GM19328 (cell line): ENCODE data around the gene LTBP1.

Experiments
- ATAC-seq: cut with Tn5 transposase; IDR thresholded peaks from one replicate; pipeline ENCODE4 v1.9.1; 2021; ENCODE audit warnings: mild to moderate bottlenecking, moderate library complexity; ENCODE audit not compliant: unreplicated experiment

LTBP1 gene

GRCh38 chr2:33287507-33288005 is 340.8 kb downstream of the LTBP1 start:
- no peak for ATAC-seq

- no peak for ATAC-seq
Measured at GRCh38 chr2:33288011-33288410, 341.3 kb downstream of the LTBP1 start.

GRCh38 chr2:33289961-33290360 is 343.2 kb downstream of the LTBP1 start:
- ATAC-seq = no peak

- ATAC-seq = no peak
Measured at GRCh38 chr2:33291278-33292013, 344.7 kb downstream of the LTBP1 start.

- no peak for ATAC-seq
Measured at GRCh38 chr2:33292063-33292462, 345.3 kb downstream of the LTBP1 start.

- no peak for ATAC-seq
Measured at GRCh38 chr2:33292981-33293595, 346.3 kb downstream of the LTBP1 start.

- no peak for ATAC-seq
Measured at GRCh38 chr2:33298233-33298632, 351.5 kb downstream of the LTBP1 start.

- no peak for ATAC-seq
Measured at GRCh38 chr2:33301355-33301754, 354.6 kb downstream of the LTBP1 start.

- ATAC-seq = no peak
Measured at GRCh38 chr2:33302348-33302747, 355.6 kb downstream of the LTBP1 start.

- no peak for ATAC-seq
Measured at GRCh38 chr2:33304032-33304864, 357.5 kb downstream of the LTBP1 start.

GRCh38 chr2:33307659-33308270 is 361.0 kb downstream of the LTBP1 start:
- ATAC-seq = no peak

GRCh38 chr2:33312355-33312754 is 365.6 kb downstream of the LTBP1 start:
- ATAC-seq = no peak

- no peak for ATAC-seq
Measured at GRCh38 chr2:33313039-33313438, 366.3 kb downstream of the LTBP1 start.

- ATAC-seq = no peak
Measured at GRCh38 chr2:33314541-33314940, 367.8 kb downstream of the LTBP1 start.

GRCh38 chr2:33316328-33316727 is 369.6 kb downstream of the LTBP1 start:
- ATAC-seq = no peak

- ATAC-seq = no peak
Measured at GRCh38 chr2:33317369-33318007, 370.7 kb downstream of the LTBP1 start.

- no peak for ATAC-seq
Measured at GRCh38 chr2:33318456-33318855, 371.7 kb downstream of the LTBP1 start.

- no peak for ATAC-seq
Measured at GRCh38 chr2:33320573-33320972, 373.8 kb downstream of the LTBP1 start.

GRCh38 chr2:33321236-33321771 is 374.6 kb downstream of the LTBP1 start:
- no peak for ATAC-seq

- ATAC-seq = no peak
Measured at GRCh38 chr2:33321876-33322483, 375.2 kb downstream of the LTBP1 start.
